Coronary artery (tissue), 2 donors: ENCODE measurements around the gene MYOD1.

ENCODE experiments used
- DNase-seq: peaks from one replicate; pipeline ENCODE4 v3.0.0-alpha.2; 2017; ENCODE audit warnings: low spot score
- H3K27ac ChIP-seq, 2 donors: fragments of 200-600 bp; sonication (generic); one replicate each; pipeline ENCODE4 v1.5.1; 2016 to 2019
- H3K4me3 ChIP-seq: fragments of 200-600 bp; sonication (generic); 2 replicates; pipeline ENCODE4 v1.5.1; 2016; ENCODE audit warnings: mild to moderate bottlenecking, moderate library complexity
- TF ChIP-seq, protein P1 (sequence below): fragments of 200-600 bp; sonication (generic); IDR thresholded peaks from one replicate; pipeline ENCODE4 v1.5.1; 2019; ENCODE audit warnings: antibody characterized with exemption

The MYOD1 gene

GRCh38 chr11:17719028-17719937, at the start of gene MYOD1:
MYOD1 (plus strand) TSS chr11:17719571; CDS start chr11:17719783, 212 bp downstream.
- DNase-seq: no peak
- Histone ChIP-seq H3K27ac (no peak within 1 kb of the TSS), H3K4me3 (no peak within 1 kb of the TSS)
- TF ChIP-seq, protein P1, sequence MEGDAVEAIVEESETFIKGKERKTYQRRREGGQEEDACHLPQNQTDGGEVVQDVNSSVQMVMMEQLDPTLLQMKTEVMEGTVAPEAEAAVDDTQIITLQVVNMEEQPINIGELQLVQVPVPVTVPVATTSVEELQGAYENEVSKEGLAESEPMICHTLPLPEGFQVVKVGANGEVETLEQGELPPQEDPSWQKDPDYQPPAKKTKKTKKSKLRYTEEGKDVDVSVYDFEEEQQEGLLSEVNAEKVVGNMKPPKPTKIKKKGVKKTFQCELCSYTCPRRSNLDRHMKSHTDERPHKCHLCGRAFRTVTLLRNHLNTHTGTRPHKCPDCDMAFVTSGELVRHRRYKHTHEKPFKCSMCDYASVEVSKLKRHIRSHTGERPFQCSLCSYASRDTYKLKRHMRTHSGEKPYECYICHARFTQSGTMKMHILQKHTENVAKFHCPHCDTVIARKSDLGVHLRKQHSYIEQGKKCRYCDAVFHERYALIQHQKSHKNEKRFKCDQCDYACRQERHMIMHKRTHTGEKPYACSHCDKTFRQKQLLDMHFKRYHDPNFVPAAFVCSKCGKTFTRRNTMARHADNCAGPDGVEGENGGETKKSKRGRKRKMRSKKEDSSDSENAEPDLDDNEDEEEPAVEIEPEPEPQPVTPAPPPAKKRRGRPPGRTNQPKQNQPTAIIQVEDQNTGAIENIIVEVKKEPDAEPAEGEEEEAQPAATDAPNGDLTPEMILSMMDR: no peak

GRCh38 chr11:17672469-17672868, 46.9 kb upstream of the MYOD1 start:
- H3K27ac ChIP-seq: no peak overlapping the region
- DNase-seq: no peak
- TF ChIP-seq, protein P1: no peak
- no peak overlapping the region for H3K4me3 ChIP-seq

GRCh38 chr11:17673951-17674350, 45.4 kb upstream of the MYOD1 start:
- Histone ChIP-seq H3K4me3 (no peak overlapping the region), H3K27ac (no peak overlapping the region)
- no peak for DNase-seq
- TF ChIP-seq, protein P1: no peak

DNA sequence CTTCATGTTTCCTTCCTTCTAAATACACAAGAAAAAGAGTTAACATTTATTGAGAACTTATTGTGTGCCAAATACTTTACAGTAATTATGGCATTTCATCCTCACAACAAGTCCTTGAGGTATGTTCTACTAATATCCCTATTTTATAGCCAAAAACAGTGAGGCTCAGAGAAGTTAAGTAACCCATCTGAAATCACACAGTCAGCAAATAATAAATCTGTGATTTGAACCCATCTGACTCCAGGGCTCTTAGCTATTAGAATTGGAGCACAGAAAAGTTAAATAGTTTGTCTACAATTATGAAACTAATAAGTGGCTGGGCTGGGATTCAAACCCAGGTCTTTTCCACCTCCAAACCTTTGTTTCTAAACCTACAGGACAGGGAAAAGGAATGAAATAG, 36.5 kb upstream of the MYOD1 start:
- DNase-seq: no peak
- TF ChIP-seq, protein P1: no peak
- Histone ChIP-seq H3K27ac (no peak overlapping the region), H3K4me3 (no peak overlapping the region)

- H3K27ac ChIP-seq: no peak overlapping the region
- H3K4me3 ChIP-seq: no peak overlapping the region
- TF ChIP-seq, protein P1: no peak
- DNase-seq: no peak
Observed at GRCh38 chr11:17683377-17684161, 35.8 kb upstream of the MYOD1 start.

DNA sequence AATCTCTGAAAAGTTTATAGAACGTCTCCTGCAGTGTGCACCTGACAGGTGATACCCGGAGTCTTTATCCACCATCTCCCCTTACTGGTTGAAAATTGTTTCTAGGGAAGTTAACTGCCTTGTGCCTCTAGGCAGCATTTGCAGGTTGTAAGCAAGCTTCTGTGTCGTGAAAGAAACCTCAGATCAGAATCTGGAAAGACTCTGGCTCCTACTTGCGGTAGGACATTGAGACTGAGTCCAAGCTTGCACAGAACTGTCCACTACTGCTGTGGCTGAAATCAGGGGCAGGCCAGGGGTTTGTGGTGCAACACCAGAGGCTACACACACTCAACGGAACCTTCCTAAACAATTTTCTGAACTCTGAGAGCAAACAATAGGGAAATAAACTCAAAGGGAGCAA, 34.8 kb upstream of the MYOD1 start:
- TF ChIP-seq, protein P1: no peak
- no peak for DNase-seq
- Histone ChIP-seq H3K4me3 (no peak overlapping the region), H3K27ac (no peak overlapping the region)
